ENCODE measurements around the gene ITGA2B. TPM values are rescaled to one million over a fixed set of nuclear protein-coding genes. Genes with fewer than 3 reads are reported as not detected.

ITGA2B gene
- total RNA-seq, 4 donors from 2014 or later: 1.5 to 3.0 (median 2.8) TPM

DNA sequence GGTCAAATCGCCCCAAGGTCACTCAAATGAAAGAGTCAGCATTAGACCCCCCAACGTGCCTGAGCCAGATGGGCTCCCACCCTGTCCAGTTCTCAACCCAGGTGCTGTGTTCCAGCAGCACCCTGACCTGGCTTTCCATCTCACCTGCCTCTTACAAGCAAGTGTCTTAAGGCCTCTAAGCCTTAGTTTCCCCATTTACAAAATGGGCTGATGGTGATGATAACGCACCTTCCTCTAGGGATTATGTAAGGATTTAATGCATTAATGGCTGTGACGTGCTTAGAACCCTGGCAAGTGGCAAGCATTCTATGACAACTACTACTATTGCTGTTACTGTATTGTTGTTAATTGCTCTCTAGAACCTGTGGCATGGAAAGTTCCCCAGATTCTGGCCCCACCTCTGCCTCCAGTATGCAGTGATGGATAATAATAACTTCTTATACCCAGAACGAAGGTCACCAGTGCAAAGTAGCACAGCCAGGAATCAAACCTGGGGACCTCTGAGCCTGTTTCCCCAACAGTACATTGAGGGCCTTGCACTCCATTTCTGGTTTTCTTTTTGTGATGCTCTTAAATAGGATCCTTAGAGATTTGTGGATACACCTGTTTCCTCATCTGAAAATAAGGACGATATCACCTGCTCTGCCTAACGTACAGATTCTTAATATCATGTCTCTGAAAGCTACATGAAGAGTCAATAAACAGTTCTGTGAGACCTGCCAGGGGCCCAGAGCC is 61.6 kb downstream of the ITGA2B start:
- no peak overlapping the region for H3K4me3 ChIP-seq
- no peak overlapping the region for H3K27ac ChIP-seq
- no peaks in the 10 kb centered on the region for H3K9me3 ChIP-seq
- H3K27me3 ChIP-seq: no peaks in the 10 kb centered on the region
- WGBS, 2 donors: 75 to 76% methylated on average over 7 of the region's 7 CpGs
- H3K36me3 ChIP-seq: no peaks in the 10 kb centered on the region
- TF ChIP-seq POLR2A (IDR thresholded peaks at IDR 0.05) (no peak), CTCF (IDR thresholded peaks at IDR 0.05) (no peak), EP300 (IDR thresholded peaks at IDR 0.05) (no peak)
- no peak for DNase-seq (ENCODE audit: low spot score in 2 of 2)
- peaks cover 0 to 41% (median 15%) of the 10 kb centered on the region in 4 donors for H3K4me1 ChIP-seq

GRCh38 chr17:44326861-44327444 is 62.5 kb downstream of the ITGA2B start:
- TF ChIP-seq EP300 (IDR thresholded peaks at IDR 0.05): peak; percentile 91 to 92
- TF ChIP-seq POLR2A (IDR thresholded peaks at IDR 0.05): no peak
- peak in 2 of 5 experiments; percentile 26 to 80 for TF ChIP-seq CTCF (IDR thresholded peaks at IDR 0.05)
- H3K27ac ChIP-seq: peak overlapping the region in 3 of 4 donors; percentile 79 to 93 (median 91)
- H3K4me3 ChIP-seq: peak overlapping the region in 3 of 4 donors; percentile 84 to 99 (median 93)
- DNase-seq (ENCODE audit: low spot score in 2 of 2): peak; percentile 90 to 96
- H3K36me3 ChIP-seq: peaks cover 0 to 8% (median 0%) of the 10 kb centered on the region in 3 donors
- 23% methylated on average over 31 of the region's 31 CpGs for WGBS, 2 donors
- H3K27me3 ChIP-seq: no peaks in the 10 kb centered on the region
- peaks cover 0 to 49% (median 18%) of the 10 kb centered on the region in 4 donors for H3K4me1 ChIP-seq
- no peaks in the 10 kb centered on the region for H3K9me3 ChIP-seq

DNA sequence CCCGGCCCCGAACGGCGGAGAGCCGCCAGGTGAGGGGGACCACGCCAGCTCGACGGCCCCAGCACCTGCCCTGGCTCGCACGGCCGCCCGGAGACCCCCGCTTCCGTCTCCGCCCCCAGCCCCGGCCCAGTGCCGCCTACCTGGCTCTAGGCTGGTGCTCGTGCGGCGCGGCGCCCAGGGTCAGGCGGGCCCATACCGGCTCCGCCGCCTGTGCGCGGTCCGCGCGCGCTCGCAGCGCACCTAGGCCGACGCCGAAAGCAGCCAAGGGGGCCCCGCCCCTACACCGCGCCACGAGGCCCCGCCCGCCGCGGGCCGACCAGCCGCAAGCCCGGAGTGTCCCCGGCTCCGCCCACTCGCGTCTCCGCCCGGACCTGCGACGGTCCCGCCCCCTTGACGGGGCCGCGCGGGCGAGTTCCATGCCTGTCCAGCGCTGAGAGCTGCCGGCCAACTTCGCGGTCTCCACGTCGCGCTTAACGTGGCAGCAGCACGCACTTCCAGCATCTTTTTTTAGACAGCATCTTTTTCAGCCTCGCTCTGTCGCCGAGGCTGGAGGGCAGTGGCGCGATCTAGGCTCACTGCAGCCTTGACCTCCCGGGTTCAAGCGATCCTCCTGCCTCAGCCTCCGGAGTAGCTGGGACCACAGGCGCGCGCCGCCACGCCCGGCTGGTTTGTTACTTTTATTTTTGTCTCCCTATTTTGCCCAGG is 64.7 kb downstream of the ITGA2B start, which contains the start of gene SLC25A39:
TSS of gene SLC25A39 (minus strand) at position 253 of the 705 bp plus-strand sequence. CDS start 1,261 bp downstream, outside the sequence.
- Histone ChIP-seq H3K9me3 (no peaks in the 10 kb centered on the region), H3K36me3 (peaks cover 0 to 30% (median 7%) of the 10 kb centered on the region in 3 donors), H3K27ac (peak within 1 kb of the TSS; percentile 79 to 97 (median 92)), H3K4me1 (peaks cover 0 to 41% (median 18%) of the 10 kb centered on the region in 4 donors), H3K4me3 (peak within 1 kb of the TSS; percentile 84 to 99 (median 95)), H3K27me3 (no peaks in the 10 kb centered on the region)
- TF ChIP-seq CTCF (IDR thresholded peaks at IDR 0.05): peak in 2 of 5 experiments; percentile 30 to 61
- TF ChIP-seq EP300 (IDR thresholded peaks at IDR 0.05): peak in 1 of 2 donors; percentile 90
- TF ChIP-seq POLR2A (IDR thresholded peaks at IDR 0.05): peak; percentile 24 to 85
- WGBS, 2 donors: 0% methylated on average over 28 to 44 of the region's 85 CpGs
- DNase-seq (ENCODE audit: low spot score in 2 of 2): peak; percentile 87 to 91

- Histone ChIP-seq H3K27me3 (no peaks in the 10 kb centered on the region), H3K27ac (peak overlapping the region in 3 of 4 donors; percentile 79 to 93 (median 91)), H3K9me3 (no peaks in the 10 kb centered on the region), H3K4me1 (peaks cover 0 to 41% (median 18%) of the 10 kb centered on the region in 4 donors), H3K36me3 (peaks cover 0 to 36% (median 7%) of the 10 kb centered on the region in 3 donors), H3K4me3 (peak overlapping the region; percentile 84 to 99 (median 95))
- 1 to 3% methylated on average over 19 to 38 of the region's 38 CpGs for WGBS, 2 donors
- DNase-seq (ENCODE audit: low spot score in 2 of 2): no peak
- TF ChIP-seq EP300 (IDR thresholded peaks at IDR 0.05) (no peak), CTCF (IDR thresholded peaks at IDR 0.05) (no peak), POLR2A (IDR thresholded peaks at IDR 0.05) (no peak)
These were observed 65.3 kb downstream of the ITGA2B start for GRCh38 chr17:44324092-44324570.

All from tibial nerve (tissue), 4 donors.